Measurements from ENCODE around the gene MAML2.
"Not testable (repeated sequence)": the region's sequence is repeated elsewhere in the genome, so short reads cannot be mapped to it uniquely, and the experiment has no call there.

MAML2 gene

DNA sequence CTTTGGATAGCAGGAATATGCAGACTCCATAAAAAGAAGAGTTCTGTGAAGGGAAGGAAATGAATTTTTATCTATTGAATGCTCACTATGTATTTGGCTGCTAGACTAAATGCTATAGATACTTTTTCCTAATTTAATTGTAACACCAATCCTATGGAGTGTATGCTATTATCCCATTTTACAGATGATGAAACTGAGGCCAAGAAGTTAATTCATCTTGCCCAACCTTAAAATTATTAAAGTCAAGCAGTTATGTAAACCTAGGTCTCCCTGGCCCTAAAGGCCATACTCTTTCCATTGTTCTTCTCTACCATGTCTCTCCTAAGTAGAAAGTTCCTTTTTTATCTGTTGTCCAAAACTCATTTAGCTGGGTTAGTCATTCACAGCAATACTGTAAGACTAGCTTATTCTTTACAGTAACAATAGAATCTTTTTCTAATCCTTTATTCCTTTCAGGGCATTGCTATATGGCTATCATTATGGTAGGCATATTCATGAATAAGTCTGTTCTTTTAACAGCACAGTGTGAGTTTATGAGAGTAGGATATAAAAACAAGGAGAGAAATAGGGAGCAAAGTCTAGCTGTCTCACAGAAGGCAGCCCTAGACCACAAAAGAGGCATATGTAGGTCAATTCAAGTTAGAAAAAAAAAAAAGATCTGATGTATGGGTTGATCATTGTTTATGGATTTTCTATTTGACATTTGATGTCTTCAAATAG is 50.5 kb downstream of the MAML2 start:
- no peak for DNase-seq (ENCODE audit: low spot score)

DNA sequence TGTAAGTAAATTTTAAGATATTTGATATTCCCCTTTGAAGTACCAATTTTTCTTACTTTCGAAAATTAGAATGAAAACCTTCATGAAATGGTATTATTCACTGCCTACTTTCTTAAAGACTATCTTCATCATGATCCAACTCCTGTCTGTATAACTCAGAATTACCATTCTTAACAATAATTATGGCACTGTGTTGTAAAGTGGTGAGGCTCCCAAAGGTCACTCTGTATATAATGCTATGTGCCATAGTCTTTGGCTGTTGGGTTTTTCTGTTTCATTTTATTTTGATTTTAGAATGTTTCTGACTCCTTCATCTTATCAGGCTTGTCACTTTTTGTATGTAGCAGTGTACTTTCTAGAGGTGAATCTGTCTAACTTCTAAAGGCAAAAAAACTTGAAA is 52.4 kb downstream of the MAML2 start:
- no peak for DNase-seq (ENCODE audit: low spot score)

DNA sequence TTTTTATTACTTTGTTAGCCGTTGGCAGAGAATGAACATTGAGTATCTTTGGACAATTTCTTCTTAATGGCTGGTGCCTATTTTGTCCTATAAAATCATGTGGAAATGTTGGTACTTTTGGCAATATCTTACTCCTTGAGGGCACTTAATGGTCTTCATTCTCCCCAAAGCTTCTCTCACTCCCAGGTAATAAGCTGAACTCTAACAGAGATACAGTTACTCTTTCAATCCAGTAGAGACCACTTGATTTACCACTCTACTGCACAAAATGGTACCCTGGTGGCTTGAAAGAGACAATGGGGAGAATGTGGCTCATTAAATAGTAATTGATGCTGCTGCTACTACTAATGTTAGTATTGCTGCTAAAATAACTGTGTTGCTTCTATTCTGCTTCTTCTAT is 53.0 kb downstream of the MAML2 start:
- no peak for DNase-seq (ENCODE audit: low spot score)

- DNase-seq (ENCODE audit: low spot score), result no peak
Observed at GRCh38 chr11:96288915-96289314, 54.1 kb downstream of the MAML2 start.

DNA sequence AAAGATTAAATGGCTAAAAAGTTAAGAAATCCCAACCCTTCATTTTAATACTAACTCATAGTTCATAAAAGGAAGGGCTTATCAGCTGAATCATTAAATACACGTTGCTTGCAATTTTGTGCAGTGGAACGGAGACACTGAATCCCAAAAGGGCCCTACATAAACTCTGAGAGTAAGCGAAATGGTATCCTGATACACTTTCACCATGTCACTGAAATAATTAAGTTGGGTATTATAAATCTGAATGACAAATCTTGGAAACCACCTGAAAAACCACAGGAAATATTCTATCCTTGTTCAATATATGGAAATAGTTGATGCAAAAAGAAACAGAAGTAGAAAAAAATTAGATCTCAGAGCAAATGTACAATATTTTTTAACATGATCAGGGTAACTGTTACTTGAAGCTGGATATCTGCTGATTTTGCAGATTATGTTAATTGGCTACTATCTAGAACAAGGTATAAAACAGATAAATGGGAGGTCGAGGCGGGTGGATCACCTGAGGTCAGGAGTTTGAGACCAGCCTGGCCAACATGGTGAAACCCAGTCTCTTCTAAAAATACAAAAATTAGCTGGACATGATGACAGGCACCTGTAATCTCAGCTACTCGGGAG is 55.1 kb downstream of the MAML2 start:
- no peak for DNase-seq (ENCODE audit: low spot score)

DNA sequence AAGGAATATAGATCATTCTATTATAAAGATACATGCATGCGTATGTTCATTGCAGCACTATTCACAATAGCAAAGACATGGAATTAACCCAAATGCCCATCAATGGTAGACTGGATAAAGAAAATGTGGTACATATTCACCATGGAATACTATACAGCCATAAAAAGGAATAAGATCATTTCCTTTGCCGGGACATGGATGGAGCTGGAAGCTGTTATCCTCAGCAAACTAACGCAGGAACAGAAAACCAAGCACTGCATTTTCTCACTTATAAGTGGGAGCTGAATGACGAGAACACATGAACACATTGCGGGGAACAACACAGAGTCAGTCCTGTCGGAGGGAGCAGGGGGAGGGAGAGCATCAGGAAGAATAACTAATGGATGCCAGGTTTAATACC is 57.0 kb downstream of the MAML2 start:
- DNase-seq (ENCODE audit: low spot score), result not testable (repeated sequence)

DNA sequence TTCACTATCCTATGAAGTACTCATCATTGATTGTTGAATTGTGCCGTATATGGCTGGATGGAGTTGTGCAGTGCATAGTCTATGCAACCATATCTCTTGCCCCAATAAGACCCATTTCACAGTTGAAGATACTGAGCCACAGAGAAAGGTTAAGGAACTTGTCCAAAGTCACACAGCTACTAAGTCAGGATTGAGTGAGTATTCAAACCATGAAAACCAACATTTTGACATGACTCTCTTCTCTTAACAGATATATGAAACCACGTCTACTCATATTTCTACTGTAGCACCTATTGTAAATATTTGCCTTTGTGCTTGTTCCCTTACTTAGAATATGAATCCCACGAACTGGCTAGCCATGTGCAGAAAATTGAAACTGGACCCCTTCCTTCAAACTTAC is 58.1 kb downstream of the MAML2 start:
- DNase-seq (ENCODE audit: low spot score), result no peak

DNA sequence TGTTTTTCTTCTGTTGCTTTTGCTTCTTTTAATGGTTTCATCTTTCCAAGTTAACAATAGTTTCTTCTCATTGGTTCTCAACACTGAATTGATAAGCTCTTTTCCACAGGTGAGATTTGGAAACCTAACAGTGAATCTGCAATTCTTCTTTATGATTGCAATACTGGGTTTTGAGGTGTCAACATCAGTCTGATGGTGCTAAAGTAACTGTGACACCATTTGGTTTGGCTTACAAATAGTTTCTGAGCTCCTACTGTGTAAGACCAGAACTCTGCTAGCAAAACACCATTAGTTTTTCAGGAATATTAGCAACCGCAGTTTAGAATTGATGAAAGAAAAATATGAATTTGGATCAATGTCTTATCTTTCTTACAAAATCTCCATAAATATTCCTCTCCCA is 58.6 kb downstream of the MAML2 start:
- DNase-seq (ENCODE audit: low spot score), result no peak

GRCh38 chr11:96282625-96283220 is 60.3 kb downstream of the MAML2 start:
- DNase-seq (ENCODE audit: low spot score), result no peak

- no peak for DNase-seq (ENCODE audit: low spot score)
Observed at GRCh38 chr11:96280444-96280843, 62.6 kb downstream of the MAML2 start.

- no peak for DNase-seq (ENCODE audit: low spot score)
Observed at GRCh38 chr11:96279896-96280290, 63.1 kb downstream of the MAML2 start.

GRCh38 chr11:96279018-96279895 is 63.7 kb downstream of the MAML2 start:
- no peak for DNase-seq (ENCODE audit: low spot score)

DNA sequence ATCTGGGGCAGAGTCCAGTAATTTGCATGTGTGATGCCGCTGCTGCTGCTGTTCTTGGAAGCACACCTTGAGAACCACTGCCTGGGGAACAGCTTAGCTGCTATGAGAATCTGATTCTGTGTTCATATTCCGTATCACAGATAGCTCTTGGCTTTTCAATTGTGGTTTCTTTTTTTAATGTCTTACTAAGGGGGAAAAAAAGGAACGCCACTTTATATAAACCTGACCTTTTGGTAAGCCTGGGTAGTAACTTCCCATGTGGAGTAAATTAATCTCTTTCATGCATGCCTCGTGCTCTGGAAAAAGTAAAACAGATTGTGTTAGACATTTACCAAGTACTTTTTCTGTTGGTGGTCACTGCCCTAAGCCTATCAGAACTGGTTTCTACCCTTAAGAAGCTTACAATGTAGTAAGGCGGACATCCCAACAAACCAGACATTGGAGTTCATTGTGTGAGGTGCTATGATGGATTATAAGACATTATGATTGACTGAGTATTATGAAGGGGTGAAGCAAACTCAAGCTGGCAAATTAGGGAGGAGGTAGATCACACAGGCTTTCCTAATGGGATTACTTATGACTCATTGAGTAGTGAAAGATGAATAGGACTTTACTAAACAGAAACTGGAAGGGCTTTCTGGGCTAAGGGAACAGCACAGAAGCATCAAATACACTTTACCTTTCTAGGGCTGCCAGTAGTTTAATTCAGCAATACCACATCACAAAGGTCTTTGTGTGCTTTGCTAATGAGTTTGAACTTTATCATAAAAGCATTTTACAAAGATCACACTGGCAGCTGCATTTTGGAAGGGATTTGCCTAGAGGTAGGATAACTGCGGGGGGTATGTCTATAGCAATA is 64.7 kb downstream of the MAML2 start:
- DNase-seq (ENCODE audit: low spot score), result peak; percentile 7

DNA sequence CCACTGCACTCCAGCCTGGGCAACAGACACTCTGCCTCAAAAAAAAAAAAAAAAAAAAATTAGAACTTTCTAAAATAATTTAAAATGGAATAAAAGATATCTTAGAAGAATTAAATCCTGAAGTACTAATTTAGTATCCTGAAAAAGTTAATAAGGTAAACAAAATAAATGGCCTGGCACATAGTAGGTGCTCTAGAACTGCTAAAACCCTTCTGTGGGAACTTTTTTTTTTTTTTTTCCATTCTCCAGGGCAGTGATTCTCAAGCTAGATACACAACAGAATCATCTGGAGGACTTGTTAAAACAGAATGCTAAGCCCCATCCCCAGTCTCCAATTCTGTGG is 65.3 kb downstream of the MAML2 start:
- no peak for DNase-seq (ENCODE audit: low spot score)

DNA sequence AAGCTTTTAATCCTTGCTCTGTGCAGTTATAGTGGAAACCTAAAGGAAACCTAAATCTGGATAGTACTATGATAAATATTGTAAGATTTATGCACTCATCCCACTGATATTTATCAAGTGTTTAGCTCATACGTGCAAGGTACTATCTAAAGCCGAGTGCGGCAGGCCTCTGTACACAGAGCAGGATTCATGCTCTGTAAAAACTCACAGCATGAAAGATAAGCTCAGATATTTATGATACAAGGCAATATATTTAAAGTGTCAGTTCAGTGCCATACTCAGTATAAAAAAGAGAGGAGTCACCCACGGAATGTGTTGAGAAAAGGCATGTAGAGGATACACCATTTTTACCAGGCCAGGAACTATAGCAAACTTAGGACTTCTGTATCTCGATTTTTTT is 66.2 kb downstream of the MAML2 start:
- DNase-seq (ENCODE audit: low spot score), result no peak

DNA sequence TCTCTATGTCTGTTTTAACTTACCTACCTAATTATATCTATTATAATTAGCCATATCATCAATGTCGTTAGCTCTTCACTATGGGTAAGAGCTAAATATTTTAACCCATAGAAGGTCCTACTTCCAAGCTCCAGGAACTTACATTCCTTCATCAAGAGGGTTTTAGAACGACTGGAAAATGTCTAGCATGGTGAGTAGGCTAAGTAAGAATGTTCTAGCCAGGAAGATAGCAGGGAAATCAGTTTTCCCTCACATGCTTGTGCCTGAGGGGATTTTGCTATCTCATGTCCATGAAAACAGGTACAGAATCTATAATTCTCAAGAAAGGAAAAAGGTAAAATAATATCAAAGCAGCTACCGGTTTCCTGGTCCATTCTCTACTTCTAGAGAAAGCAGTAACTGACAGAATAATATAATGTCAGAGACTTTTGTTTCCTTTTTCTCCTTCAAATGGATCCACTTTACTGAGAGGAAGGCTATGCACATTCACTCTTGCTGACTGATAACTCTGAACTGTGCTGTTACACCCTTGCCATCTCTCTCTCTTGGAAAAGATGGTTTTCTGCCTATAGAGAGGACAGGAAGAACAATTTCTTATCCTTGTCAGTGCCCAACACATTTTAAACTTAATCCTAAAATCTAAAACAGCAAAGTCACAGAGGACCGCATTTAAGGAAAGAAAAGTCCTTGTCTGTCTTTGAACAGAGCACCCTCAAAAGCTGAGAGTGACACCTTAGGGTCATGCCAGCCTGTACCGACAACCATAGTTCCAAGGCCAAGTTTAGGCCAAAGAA is 67.0 kb downstream of the MAML2 start:
- no peak for DNase-seq (ENCODE audit: low spot score)

GRCh38 chr11:96273507-96273906 is 69.5 kb downstream of the MAML2 start:
- no peak for DNase-seq (ENCODE audit: low spot score)

- DNase-seq (ENCODE audit: low spot score), result peak; percentile 5
Observed at GRCh38 chr11:96272529-96273222, 70.3 kb downstream of the MAML2 start.

- DNase-seq (ENCODE audit: low spot score), result no peak
Observed at GRCh38 chr11:96271777-96272176, 71.2 kb downstream of the MAML2 start.

DNA sequence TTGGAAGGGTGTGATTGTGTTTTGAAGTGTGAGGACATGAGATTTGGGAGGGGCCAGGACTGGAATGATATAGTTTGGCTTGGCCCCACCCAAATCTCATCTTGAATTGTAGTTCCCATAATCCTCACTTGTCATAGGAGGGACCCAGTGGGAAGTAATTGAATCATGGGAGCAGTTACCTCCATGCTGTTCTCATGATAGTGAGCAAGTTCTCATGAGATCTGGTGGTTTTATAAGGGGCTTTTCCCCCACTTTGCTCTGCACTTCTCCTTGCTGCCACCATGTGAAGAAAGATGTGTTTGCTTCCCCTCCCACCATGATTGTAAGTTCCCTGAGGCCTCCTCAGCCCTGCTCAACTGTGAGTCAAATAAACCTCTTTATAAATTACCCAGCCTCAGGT is 71.6 kb downstream of the MAML2 start:
- not testable (repeated sequence) for DNase-seq (ENCODE audit: low spot score)

All from RKO (cell line).